Stimulated activated CD4-positive, alpha-beta T cell treated with anti-CD3 and anti-CD28 coated beads, Interleukin-12 subunit alpha, Interleukin-12 subunit beta, amount 100 ng/mL, for 4 hours (primary cell): Measurements from ENCODE around the gene COMMD10.

ENCODE experiments used
- DNase-seq: peaks from one replicate; pipeline ENCODE4 v3.0.0-alpha.2; 2020

The COMMD10 gene

GRCh38 chr5:116229131-116229689, 144.4 kb downstream of the COMMD10 start:
- no peak for DNase-seq

GRCh38 chr5:116231288-116231687, 146.5 kb downstream of the COMMD10 start:
- no peak for DNase-seq

- no peak for DNase-seq
Measured at GRCh38 chr5:116234681-116235080, 149.9 kb downstream of the COMMD10 start.

- DNase-seq: no peak
Measured at GRCh38 chr5:116237917-116238500, 153.2 kb downstream of the COMMD10 start.

- DNase-seq: no peak
Measured at GRCh38 chr5:116242343-116242742, 157.5 kb downstream of the COMMD10 start.

GRCh38 chr5:116248432-116248831, 163.6 kb downstream of the COMMD10 start:
- no peak for DNase-seq

- DNase-seq: no peak
Measured at GRCh38 chr5:116249648-116250047, 164.8 kb downstream of the COMMD10 start.

GRCh38 chr5:116256717-116257116, 171.9 kb downstream of the COMMD10 start:
- no peak for DNase-seq

- no peak for DNase-seq
Measured at GRCh38 chr5:116265471-116265870, 180.6 kb downstream of the COMMD10 start.

GRCh38 chr5:116271446-116272025, 186.7 kb downstream of the COMMD10 start:
- no peak for DNase-seq

GRCh38 chr5:116272281-116272941, 187.6 kb downstream of the COMMD10 start:
- no peak for DNase-seq

GRCh38 chr5:116273448-116274242, 188.8 kb downstream of the COMMD10 start:
- no peak for DNase-seq

GRCh38 chr5:116274251-116274650, 189.4 kb downstream of the COMMD10 start:
- no peak for DNase-seq

- no peak for DNase-seq
Measured at GRCh38 chr5:116275282-116275681, 190.5 kb downstream of the COMMD10 start.

- DNase-seq: no peak
Measured at GRCh38 chr5:116276952-116277351, 192.1 kb downstream of the COMMD10 start.

- no peak for DNase-seq
Measured at GRCh38 chr5:116280149-116280803, 195.5 kb downstream of the COMMD10 start.

GRCh38 chr5:116281309-116281708, 196.5 kb downstream of the COMMD10 start:
- DNase-seq: no peak

- no peak for DNase-seq
Measured at GRCh38 chr5:116288524-116288923, 203.7 kb downstream of the COMMD10 start.

GRCh38 chr5:116289276-116289675, 204.5 kb downstream of the COMMD10 start:
- DNase-seq: no peak

GRCh38 chr5:116291271-116291670, 206.4 kb downstream of the COMMD10 start:
- DNase-seq: no peak

GRCh38 chr5:116292321-116292720, 207.5 kb downstream of the COMMD10 start:
- DNase-seq: no peak

GRCh38 chr5:116296335-116297072, 211.7 kb downstream of the COMMD10 start:
- no peak for DNase-seq
